ENCODE data around the gene TMEM203. TPM values are rescaled to one million over a fixed set of nuclear protein-coding genes. Genes with fewer than 3 reads are reported as not detected.

TMEM203 gene
- total and polyA plus RNA-seq, 2 of the 13 experiments (the other 11 are each of a cell fraction or from before 2014, with no cell fraction given): 23.4 to 36.7 TPM

DNA sequence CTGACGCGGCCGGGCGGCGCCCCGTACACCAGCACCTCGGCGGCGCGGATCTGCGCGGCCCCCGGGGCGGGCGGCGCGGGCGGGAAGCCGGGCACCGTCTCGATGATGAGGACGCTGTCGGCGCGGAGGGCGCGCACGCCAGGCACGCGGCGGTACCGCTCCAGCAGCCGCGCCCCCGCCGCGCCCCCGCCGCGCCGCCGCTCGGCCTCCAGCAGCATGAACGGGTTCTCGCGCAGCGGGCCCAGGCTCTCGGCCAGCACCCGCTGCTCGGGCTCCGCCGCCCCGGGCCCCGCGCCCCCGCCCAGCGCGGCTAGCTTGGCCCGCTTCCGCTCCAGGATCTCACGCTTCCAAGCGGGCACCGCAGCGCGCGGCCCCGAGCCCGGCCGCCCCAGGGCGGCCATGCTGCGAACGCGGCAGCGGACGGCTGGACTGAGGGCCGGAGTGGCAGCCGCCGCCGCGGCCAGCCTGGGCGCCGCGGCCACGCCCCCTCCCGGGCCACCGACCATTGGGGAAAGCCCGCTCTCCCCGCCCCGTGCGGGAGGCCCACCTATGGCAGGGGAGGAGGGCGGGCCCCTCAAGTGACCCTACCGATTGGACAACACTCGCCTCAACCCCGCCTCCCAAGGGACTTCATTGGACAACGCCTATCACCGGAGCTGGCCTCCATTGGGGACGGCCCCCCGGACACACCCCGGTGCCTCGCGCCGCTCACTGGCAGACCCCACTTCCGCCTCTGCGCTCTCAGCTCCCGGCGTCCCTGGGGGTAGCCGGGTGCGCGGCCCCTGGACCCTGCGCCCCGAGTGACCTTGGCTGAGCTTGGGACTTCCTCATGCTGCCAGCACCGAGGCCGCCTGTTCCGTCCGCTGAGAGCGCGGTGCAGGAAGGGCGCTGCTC is 4.9 kb downstream of the TMEM203 start, which contains the start of gene TPRN (continued):
- TF ChIP-seq CBFB (CRISPR knock-in tag; IDR thresholded peaks at IDR 0.05) (no peak), FOXO4 (CRISPR knock-in tag; conservative IDR thresholded peaks at IDR 0.05) (no peak), ZFP62 (CRISPR knock-in tag; IDR thresholded peaks at IDR 0.05) (no peak), ZNF260 (CRISPR knock-in tag; IDR thresholded peaks at IDR 0.05; ENCODE audit: borderline replicate concordance, low read depth) (no peak), JUNB (CRISPR knock-in tag; IDR thresholded peaks at IDR 0.05; ENCODE audit: borderline replicate concordance) (no peak), BRD4 (CRISPR knock-in tag; IDR thresholded peaks at IDR 0.05) (peak; percentile 89), DR1 (CRISPR knock-in tag; IDR thresholded peaks at IDR 0.05) (peak; percentile 44), ZFP1 (CRISPR knock-in tag; IDR thresholded peaks at IDR 0.05) (peak; percentile 74), ZNF781 (CRISPR knock-in tag; IDR thresholded peaks at IDR 0.05; ENCODE audit: borderline replicate concordance, not compliant biosample characterization) (peak; percentile 62), ZIK1 (CRISPR knock-in tag; IDR thresholded peaks at IDR 0.05; ENCODE audit: borderline replicate concordance, low read depth) (no peak), HOXA5 (CRISPR knock-in tag; IDR thresholded peaks at IDR 0.05) (peak; percentile 82; the same call in 1 of the 2 replicates), RBFOX2 (IDR thresholded peaks at IDR 0.05; ENCODE audit: low read depth, low read length) (peak; percentile 98), CBX5 (CRISPR knock-in tag; IDR thresholded peaks at IDR 0.05; ENCODE audit: borderline replicate concordance) (0 out of 2 replicates have a peak, but pooled peaks have one; percentile 28), ZKSCAN1 (IDR thresholded peaks at IDR 0.05; ENCODE audit: low read length) (no peak), ZNF569 (CRISPR knock-in tag; IDR thresholded peaks at IDR 0.05; ENCODE audit: borderline replicate concordance) (no peak), ZSCAN20 (CRISPR knock-in tag; IDR thresholded peaks at IDR 0.05; ENCODE audit: borderline replicate concordance) (0 out of 2 replicates have a peak, but pooled peaks have one; percentile 0), ZNF740 (CRISPR knock-in tag; IDR thresholded peaks at IDR 0.05) (no peak), THAP9 (CRISPR knock-in tag; IDR thresholded peaks at IDR 0.05; ENCODE audit: borderline replicate concordance) (peak; percentile 93), GABPB1 (CRISPR knock-in tag; IDR thresholded peaks at IDR 0.05) (peak; percentile 94), ZNF713 (CRISPR knock-in tag; IDR thresholded peaks at IDR 0.05) (no peak), AKAP8 (CRISPR knock-in tag; IDR thresholded peaks at IDR 0.05) (peak; percentile 94)
- TF ChIP-seq, protein P1, sequence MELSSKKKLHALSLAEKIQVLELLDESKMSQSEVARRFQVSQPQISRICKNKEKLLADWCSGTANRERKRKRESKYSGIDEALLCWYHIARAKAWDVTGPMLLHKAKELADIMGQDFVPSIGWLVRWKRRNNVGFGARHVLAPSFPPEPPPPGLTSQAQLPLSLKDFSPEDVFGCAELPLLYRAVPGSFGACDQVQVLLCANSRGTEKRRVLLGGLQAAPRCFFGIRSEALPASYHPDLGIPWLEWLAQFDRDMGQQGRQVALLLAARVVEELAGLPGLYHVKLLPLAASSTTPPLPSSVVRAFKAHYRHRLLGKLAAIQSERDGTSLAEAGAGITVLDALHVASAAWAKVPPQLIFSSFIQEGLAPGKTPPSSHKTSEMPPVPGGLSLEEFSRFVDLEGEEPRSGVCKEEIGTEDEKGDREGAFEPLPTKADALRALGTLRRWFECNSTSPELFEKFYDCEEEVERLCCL (CRISPR knock-in tag; IDR thresholded peaks at IDR 0.05; ENCODE audit: borderline replicate concordance): no peak
